Thoracic aorta (tissue), 2 donors: ENCODE data around the gene PDSS2. TPM values are rescaled to one million over a fixed set of nuclear protein-coding genes. Genes with fewer than 3 reads are reported as not detected.

Experiments used
- ATAC-seq: fragments of 150-250 bp; one replicate; pipeline ENCODE4 v1.8.0; 2017; ENCODE audit warnings: low read depth; ENCODE audit not compliant: insufficient number of reproducible peaks, low FRiP score
- DNase-seq: peaks from one replicate; pipeline ENCODE4 v3.0.0-alpha.2; 2020; ENCODE audit warnings: low spot score
- H3K27ac ChIP-seq, 2 donors: fragments of 200-600 bp; sonication (generic); 1 replicate in 1 of 2; 2 replicates in 1 of 2; pipeline ENCODE4 v1.5.1; 2016; ENCODE audit warnings: mild to moderate bottlenecking in 2 of 2, moderate library complexity in 2 of 2
- H3K27me3 ChIP-seq: fragments of 200-600 bp; sonication (generic); replicated peaks from 2 replicates; pipeline ENCODE4 v1.6.0; 2016; ENCODE audit warnings: mild to moderate bottlenecking; ENCODE audit not compliant: insufficient read depth
- H3K36me3 ChIP-seq: fragments of 200-600 bp; sonication (generic); one replicate; pipeline ENCODE4 v1.5.1; 2016
- H3K4me1 ChIP-seq, 2 donors: fragments of 200-600 bp; sonication (generic); 1 replicate in 1 of 2; 2 replicates in 1 of 2; pipeline versions ENCODE4 v1.5.1 to v1.6.0; 2016; ENCODE audit warnings: low read depth in 2 of 2, mild to moderate bottlenecking in 1 of 2; ENCODE audit not compliant: control insufficient read depth in 1 of 2
- H3K4me3 ChIP-seq: fragments of 200-600 bp; sonication (generic); 2 replicates; pipeline ENCODE4 v1.5.1; 2016; ENCODE audit warnings: mild to moderate bottlenecking
- H3K9me3 ChIP-seq: fragments of 200-600 bp; sonication (generic); 2 replicates; pipeline ENCODE4 v1.5.1; 2016
- total RNA-seq, 2 donors: library from RNA; depleted of rRNA; stranded (reverse); fragments of >200 nt; gene quantifications; one replicate each; pipeline versions ENCODE4 v1.1.0 to v1.2.3, GENCODE V29; 2016
- TF ChIP-seq, protein P1 (sequence below): fragments of 200-600 bp; sonication (generic); IDR thresholded peaks from one replicate; pipeline ENCODE4 v1.5.1; 2019; ENCODE audit warnings: antibody characterized with exemption

PDSS2 gene
- total RNA-seq, 2 donors from 2014 or later: 6.9 to 9.9 TPM

DNA sequence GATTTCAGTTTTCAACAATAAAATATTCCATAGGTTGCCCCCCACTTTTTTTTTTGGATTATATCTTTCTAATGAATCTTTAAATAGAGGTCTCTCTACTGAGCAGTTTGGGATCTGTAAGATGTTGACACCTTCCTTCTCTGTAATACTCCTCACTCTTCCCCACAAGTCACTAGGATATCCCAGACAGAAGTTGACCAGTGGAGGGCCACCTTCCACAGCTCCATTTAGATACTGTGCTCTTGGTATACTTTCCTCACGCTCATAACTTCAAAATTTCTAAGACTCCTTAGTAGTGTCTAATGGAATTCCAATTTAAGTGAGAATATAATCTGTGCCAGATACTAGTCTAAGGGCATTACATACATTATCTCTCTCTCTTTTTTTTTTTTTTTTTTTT, 185.1 kb downstream of the PDSS2 start:
- H3K27me3 ChIP-seq: no peaks in the 10 kb centered on the region
- no peaks in the 10 kb centered on the region for H3K4me1 ChIP-seq
- ATAC-seq: no peak
- no peak overlapping the region for H3K4me3 ChIP-seq
- no peak overlapping the region for H3K27ac ChIP-seq
- TF ChIP-seq, protein P1, sequence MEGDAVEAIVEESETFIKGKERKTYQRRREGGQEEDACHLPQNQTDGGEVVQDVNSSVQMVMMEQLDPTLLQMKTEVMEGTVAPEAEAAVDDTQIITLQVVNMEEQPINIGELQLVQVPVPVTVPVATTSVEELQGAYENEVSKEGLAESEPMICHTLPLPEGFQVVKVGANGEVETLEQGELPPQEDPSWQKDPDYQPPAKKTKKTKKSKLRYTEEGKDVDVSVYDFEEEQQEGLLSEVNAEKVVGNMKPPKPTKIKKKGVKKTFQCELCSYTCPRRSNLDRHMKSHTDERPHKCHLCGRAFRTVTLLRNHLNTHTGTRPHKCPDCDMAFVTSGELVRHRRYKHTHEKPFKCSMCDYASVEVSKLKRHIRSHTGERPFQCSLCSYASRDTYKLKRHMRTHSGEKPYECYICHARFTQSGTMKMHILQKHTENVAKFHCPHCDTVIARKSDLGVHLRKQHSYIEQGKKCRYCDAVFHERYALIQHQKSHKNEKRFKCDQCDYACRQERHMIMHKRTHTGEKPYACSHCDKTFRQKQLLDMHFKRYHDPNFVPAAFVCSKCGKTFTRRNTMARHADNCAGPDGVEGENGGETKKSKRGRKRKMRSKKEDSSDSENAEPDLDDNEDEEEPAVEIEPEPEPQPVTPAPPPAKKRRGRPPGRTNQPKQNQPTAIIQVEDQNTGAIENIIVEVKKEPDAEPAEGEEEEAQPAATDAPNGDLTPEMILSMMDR: no peak
- DNase-seq: no peak
- H3K9me3 ChIP-seq: no peaks in the 10 kb centered on the region
- no peaks in the 10 kb centered on the region for H3K36me3 ChIP-seq

DNA sequence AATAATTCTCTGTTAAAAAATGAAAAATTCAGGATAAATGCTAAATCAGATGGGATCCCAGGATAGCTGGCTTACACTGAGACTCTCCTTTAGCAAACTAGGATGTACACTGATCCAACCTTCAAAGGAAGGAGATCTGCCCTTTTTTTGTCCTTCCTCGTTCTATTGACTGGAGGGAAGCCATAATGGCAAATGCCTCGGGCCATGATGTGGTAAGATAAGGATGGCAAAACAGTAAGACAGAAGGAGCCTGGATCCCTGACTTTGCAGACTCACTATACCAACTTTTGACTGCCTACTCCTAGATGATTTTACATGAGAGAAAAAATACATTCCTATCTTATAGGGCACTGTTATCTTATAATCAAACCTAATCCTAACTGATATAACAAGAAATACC, 187.1 kb downstream of the PDSS2 start:
- no peak for DNase-seq
- no peaks in the 10 kb centered on the region for H3K4me1 ChIP-seq
- ATAC-seq: no peak
- no peak overlapping the region for H3K27ac ChIP-seq
- H3K9me3 ChIP-seq: no peaks in the 10 kb centered on the region
- H3K4me3 ChIP-seq: no peak overlapping the region
- TF ChIP-seq, protein P1: no peak
- no peaks in the 10 kb centered on the region for H3K36me3 ChIP-seq
- H3K27me3 ChIP-seq: no peaks in the 10 kb centered on the region

DNA sequence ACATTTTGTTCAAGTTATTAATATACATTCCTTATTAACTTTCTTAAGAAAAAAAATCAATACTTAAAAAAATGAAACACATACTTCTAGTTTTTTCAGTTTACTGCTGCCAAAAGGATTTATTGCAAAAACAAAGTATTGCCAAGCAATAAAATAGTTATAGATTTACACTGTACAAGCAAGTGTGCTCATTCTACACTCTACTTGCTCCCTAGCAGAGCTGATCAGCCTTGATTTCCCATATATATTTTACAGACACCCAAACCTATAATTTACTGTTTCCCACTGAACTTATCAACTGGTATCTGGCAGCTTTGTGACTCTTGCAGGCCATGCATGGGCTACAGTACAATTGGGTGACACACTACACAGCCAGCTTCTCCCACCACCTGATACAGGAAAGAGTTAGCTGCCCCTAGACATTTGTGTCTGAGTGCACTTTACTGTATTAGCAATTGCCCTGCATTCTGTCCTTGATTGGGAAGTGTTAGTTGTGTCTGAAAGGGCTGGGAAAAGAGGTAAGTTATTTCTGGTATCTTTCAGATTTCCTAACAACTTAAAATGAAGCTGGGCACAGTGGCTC, 188.1 kb downstream of the PDSS2 start:
- TF ChIP-seq, protein P1: no peak
- ATAC-seq (no peak), DNase-seq (no peak)
- Histone ChIP-seq H3K9me3 (no peaks in the 10 kb centered on the region), H3K4me3 (no peak overlapping the region), H3K36me3 (no peaks in the 10 kb centered on the region), H3K27ac (no peak overlapping the region), H3K27me3 (no peaks in the 10 kb centered on the region), H3K4me1 (no peaks in the 10 kb centered on the region)

DNA sequence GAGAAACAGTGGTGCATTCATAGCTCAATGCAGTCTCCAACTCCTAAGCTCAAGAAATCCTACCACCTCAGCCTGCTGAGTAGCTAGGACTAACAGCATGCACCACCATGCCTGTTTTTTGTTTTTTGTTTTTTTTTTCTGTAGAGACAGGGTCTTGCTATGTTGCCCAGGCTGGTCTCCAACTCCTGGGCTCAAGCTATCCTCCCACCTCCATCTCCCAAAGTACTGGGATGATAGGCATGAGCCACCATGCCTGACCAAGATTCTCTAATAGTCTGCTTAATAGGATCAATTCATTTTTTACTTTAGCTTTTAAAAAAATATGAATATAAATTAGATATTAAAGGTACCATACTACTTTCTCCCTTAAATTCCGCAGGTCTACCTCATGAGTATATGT, 191.7 kb downstream of the PDSS2 start:
- H3K36me3 ChIP-seq: no peaks in the 10 kb centered on the region
- H3K4me1 ChIP-seq: no peaks in the 10 kb centered on the region
- DNase-seq: no peak
- no peak for ATAC-seq
- H3K4me3 ChIP-seq: no peak overlapping the region
- H3K27ac ChIP-seq: no peak overlapping the region
- H3K9me3 ChIP-seq: no peaks in the 10 kb centered on the region
- TF ChIP-seq, protein P1: no peak
- no peaks in the 10 kb centered on the region for H3K27me3 ChIP-seq

DNA sequence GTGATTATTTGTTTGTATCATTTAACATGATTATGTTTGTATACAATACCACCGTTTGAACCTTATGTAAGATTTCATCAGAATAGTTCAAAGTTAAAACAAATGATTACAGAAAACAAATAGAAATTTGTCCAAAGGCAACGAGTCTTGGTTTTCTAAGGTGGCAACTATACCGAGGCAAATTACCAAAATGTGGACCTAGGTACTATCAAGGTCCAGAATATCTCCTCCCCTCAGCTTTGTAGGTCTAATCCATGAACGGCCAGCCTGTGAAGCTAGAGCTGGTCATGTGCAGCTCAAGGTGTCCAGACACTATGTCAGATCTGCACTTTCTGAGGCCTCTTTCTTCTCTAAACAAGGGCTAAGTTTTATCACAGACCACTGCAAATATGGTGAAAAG, 192.4 kb downstream of the PDSS2 start:
- DNase-seq (no peak), ATAC-seq (no peak)

More for the DNA sequence above, 192.4 kb downstream of the PDSS2 start:
- no peaks in the 10 kb centered on the region for H3K4me1 ChIP-seq
- TF ChIP-seq, protein P1: no peak
- H3K27me3 ChIP-seq: no peaks in the 10 kb centered on the region
- H3K36me3 ChIP-seq: no peaks in the 10 kb centered on the region
- no peak overlapping the region for H3K4me3 ChIP-seq
- H3K9me3 ChIP-seq: no peaks in the 10 kb centered on the region
- no peak overlapping the region for H3K27ac ChIP-seq
